Measurements from ENCODE around the gene FHOD3. TPM values are rescaled to one million over a fixed set of nuclear protein-coding genes. Genes with fewer than 3 reads are reported as not detected.

Gene FHOD3
- total RNA-seq, 2 experiments from 2014 or later = not detected

- no peaks in the 10 kb centered on the region for H3K36me3 Mint-ChIP-seq (ENCODE audit: low read depth)
- DNase-seq (no peak), ATAC-seq (no peak)
- ChIA-PET CTCF (no interaction called here), POLR2A (no interaction called here)
- intact Hi-C loops (cut with micrococcal nuclease) = no loop called here
- no peaks in the 10 kb centered on the region for H3K27me3 Mint-ChIP-seq
- H3K9me3 Mint-ChIP-seq = no peaks in the 10 kb centered on the region
- no peaks in the 10 kb centered on the region for H3K4me1 Mint-ChIP-seq (ENCODE audit: low read depth)
- TF ChIP-seq, protein P1, sequence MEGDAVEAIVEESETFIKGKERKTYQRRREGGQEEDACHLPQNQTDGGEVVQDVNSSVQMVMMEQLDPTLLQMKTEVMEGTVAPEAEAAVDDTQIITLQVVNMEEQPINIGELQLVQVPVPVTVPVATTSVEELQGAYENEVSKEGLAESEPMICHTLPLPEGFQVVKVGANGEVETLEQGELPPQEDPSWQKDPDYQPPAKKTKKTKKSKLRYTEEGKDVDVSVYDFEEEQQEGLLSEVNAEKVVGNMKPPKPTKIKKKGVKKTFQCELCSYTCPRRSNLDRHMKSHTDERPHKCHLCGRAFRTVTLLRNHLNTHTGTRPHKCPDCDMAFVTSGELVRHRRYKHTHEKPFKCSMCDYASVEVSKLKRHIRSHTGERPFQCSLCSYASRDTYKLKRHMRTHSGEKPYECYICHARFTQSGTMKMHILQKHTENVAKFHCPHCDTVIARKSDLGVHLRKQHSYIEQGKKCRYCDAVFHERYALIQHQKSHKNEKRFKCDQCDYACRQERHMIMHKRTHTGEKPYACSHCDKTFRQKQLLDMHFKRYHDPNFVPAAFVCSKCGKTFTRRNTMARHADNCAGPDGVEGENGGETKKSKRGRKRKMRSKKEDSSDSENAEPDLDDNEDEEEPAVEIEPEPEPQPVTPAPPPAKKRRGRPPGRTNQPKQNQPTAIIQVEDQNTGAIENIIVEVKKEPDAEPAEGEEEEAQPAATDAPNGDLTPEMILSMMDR (IDR thresholded peaks at IDR 0.05) = no peak
- H3K27ac Mint-ChIP-seq = no peak overlapping the region
- no peak overlapping the region for H3K4me3 Mint-ChIP-seq
Observed at GRCh38 chr18:36695806-36696205, 398.3 kb downstream of the FHOD3 start.

DNA sequence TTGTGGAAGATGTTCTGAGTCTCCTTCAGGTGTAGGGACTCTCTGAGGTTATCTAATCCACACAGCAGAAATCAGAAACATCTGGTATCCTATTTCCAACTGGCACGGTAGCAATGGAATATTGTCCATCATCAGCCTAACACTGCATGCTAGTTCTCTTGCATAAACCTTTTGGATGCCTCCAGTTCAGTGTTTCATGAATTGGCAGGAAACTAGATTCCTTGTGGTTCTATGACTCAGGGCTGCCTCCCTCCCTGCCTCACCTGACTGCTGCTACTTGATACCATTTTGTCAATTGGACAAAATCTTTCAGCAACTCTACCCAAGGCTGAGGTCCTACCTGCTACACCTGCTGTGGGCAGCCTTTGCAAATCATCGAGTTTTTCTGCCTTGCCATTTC is 400.4 kb downstream of the FHOD3 start:
- ATAC-seq (no peak), DNase-seq (no peak)
- TF ChIP-seq, protein P1 (IDR thresholded peaks at IDR 0.05) = no peak
- intact Hi-C loops (cut with micrococcal nuclease) = no loop called here
- no peak overlapping the region for H3K4me3 Mint-ChIP-seq
- H3K27ac Mint-ChIP-seq = no peak overlapping the region
- H3K4me1 Mint-ChIP-seq (ENCODE audit: low read depth) = no peaks in the 10 kb centered on the region
- H3K27me3 Mint-ChIP-seq = no peaks in the 10 kb centered on the region
- CTCF ChIA-PET = no interaction called here
- H3K9me3 Mint-ChIP-seq = no peaks in the 10 kb centered on the region
- POLR2A ChIA-PET = no interaction called here
- no peaks in the 10 kb centered on the region for H3K36me3 Mint-ChIP-seq (ENCODE audit: low read depth)

DNA sequence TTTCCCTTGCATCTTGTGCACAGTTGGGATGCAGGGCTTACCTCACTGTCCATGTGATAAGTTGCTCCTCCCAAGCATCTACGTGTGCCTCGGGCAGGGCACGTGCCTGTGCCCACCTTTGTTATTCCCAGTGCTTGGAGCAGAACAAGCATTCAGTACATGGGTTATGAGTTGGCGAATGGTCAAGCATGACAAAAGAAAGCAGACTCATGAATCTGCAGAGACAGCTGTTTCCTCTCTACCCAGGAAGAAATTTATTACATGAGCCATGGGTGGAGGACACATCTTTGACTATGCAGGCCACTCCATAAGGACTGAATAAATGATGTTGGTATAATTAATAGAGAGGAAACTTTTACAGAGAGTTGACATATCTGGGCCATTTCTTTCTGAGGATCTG is 403.4 kb downstream of the FHOD3 start:
- CTCF ChIA-PET = no interaction called here
- POLR2A ChIA-PET = no interaction called here
- DNase-seq = no peak

DNA sequence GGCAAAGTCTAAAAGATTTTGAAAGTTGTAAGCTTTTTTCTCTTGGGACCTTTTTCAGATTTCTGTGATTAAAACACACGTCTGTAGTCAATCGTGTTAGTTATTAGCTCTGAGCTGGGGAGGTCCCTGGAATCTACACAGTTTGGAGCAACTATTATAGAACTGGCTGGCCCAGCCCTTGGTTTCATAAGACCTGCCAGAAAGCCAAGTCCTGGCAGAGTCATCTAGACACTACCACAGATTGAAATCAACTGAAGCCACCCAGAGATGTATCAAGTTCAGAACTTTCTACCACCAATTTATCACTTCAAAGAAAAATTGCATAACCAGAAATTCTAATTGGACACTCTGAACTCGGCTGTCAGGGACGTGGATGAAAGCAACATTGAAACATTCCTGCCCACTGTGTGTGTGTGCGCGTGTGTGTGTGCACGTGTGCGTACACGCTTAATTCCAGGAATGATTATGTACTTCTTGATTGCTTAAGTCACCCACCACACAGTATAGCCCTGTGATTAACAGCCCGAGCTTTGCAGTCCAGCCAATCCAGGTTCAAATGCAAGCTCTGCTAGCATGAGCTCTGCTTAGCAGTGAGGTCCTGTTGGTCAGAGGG is 405.0 kb downstream of the FHOD3 start:
- intact Hi-C loops (cut with micrococcal nuclease) = no loop called here

More for the DNA sequence above, 403.4 kb downstream of the FHOD3 start:
- H3K27me3 Mint-ChIP-seq = peaks cover 2% of the 10 kb centered on the region
- no peak overlapping the region for H3K4me3 Mint-ChIP-seq
- H3K4me1 Mint-ChIP-seq (ENCODE audit: low read depth) = no peaks in the 10 kb centered on the region
- ATAC-seq = no peak
- H3K9me3 Mint-ChIP-seq = no peaks in the 10 kb centered on the region
- intact Hi-C loops (cut with micrococcal nuclease) = no loop called here
- H3K36me3 Mint-ChIP-seq (ENCODE audit: low read depth) = no peaks in the 10 kb centered on the region
- H3K27ac Mint-ChIP-seq = no peak overlapping the region
- TF ChIP-seq, protein P1 (IDR thresholded peaks at IDR 0.05) = no peak

DNA sequence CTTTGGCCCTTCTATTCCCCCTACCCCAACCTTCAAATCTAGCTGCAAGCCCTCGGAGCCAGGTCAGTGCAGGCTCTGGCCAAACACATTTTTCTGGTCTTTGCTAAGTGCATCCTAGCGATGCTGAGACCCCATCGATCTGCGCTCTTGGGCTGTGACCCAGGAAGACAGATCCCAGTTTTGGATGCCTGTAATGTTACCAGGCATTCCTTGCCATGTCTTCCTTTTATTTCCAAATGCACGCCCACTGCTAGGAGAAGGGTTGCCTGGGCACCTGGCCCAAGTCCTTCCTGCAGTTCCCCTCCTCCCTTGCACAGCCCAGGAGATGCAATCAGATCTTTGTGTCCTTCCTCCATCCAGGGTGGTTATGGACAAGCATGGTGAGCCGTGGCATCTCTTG is 406.6 kb downstream of the FHOD3 start:
- no peaks in the 10 kb centered on the region for H3K9me3 Mint-ChIP-seq

More for the DNA sequence above, 405.0 kb downstream of the FHOD3 start:
- no peak for ATAC-seq
- TF ChIP-seq, protein P1 (IDR thresholded peaks at IDR 0.05) = no peak
- POLR2A ChIA-PET = no interaction called here
- no peak overlapping the region for H3K27ac Mint-ChIP-seq
- CTCF ChIA-PET = interaction anchor here (1.1 kb wide), 1 partner anchor 15 kb away, joined by 4 read pairs; no protein-coding TSS in a partner anchor
- DNase-seq = no peak
- H3K4me3 Mint-ChIP-seq = no peak overlapping the region
- H3K36me3 Mint-ChIP-seq (ENCODE audit: low read depth) = no peaks in the 10 kb centered on the region
- no peaks in the 10 kb centered on the region for H3K9me3 Mint-ChIP-seq
- H3K4me1 Mint-ChIP-seq (ENCODE audit: low read depth) = no peaks in the 10 kb centered on the region
- peaks cover 4% of the 10 kb centered on the region for H3K27me3 Mint-ChIP-seq

More for the DNA sequence above, 406.6 kb downstream of the FHOD3 start:
- Mint-ChIP-seq H3K27me3 (peaks cover 4% of the 10 kb centered on the region), H3K4me1 (ENCODE audit: low read depth) (no peaks in the 10 kb centered on the region), H3K36me3 (ENCODE audit: low read depth) (no peaks in the 10 kb centered on the region), H3K27ac (no peak overlapping the region), H3K4me3 (no peak overlapping the region)
- ATAC-seq (no peak), DNase-seq (no peak)
- ChIA-PET CTCF (interaction anchor here (1.1 kb wide), 1 partner anchor 16 kb away, joined by 3 read pairs; no protein-coding TSS in a partner anchor), POLR2A (no interaction called here)
- intact Hi-C loops (cut with micrococcal nuclease) = no loop called here
- TF ChIP-seq, protein P1 (IDR thresholded peaks at IDR 0.05) = no peak
